ENCODE measurements around the gene PROSER1. TPM values are rescaled to one million over a fixed set of nuclear protein-coding genes. Genes with fewer than 3 reads are reported as not detected.

The PROSER1 gene
- total and polyA plus RNA-seq, 2 of the 4 experiments (the other 2 are of a cell fraction), result 2.0 to 13.4 TPM

GRCh38 chr13:39040206-39040605 is 2.3 kb upstream of the PROSER1 start:
- no peak overlapping the region for H3K4me3 ChIP-seq (ENCODE audit: insufficient read depth, low read depth, low read length)

More at GRCh38 chr13:39040206-39040605, 2.3 kb upstream of the PROSER1 start:
- H3K9me1 ChIP-seq (ENCODE audit: insufficient read depth, low read length), result no peaks in the 10 kb centered on the region; the same call in 1 of the 2 replicates
- peaks cover 2% of the 10 kb centered on the region; the same call in 1 of the 2 replicates for H4K20me1 ChIP-seq (ENCODE audit: insufficient read depth, low read length)
- no peak overlapping the region for H2AK5ac ChIP-seq (ENCODE audit: low read depth, low read length)
- no peak overlapping the region for H4K8ac ChIP-seq (ENCODE audit: low read depth in 2 of 2, low read length in 2 of 2)
- ChIA-PET POLR2A (ENCODE audit: unreplicated experiment) (no interaction called here), CTCF (no interaction called here)
- ATAC-seq (ENCODE audit: low read depth) (no peak), DNase-seq (no peak)
- H3K9ac ChIP-seq (ENCODE audit: low read depth, low read length), result no peak overlapping the region
- TF ChIP-seq CEBPB (IDR thresholded peaks at IDR 0.05; ENCODE audit: low read depth, low read length) (peak; percentile 31; the same call in 1 of the 2 replicates), MXI1 (IDR thresholded peaks at IDR 0.05; ENCODE audit: borderline replicate concordance, low read depth, low read length) (no peak)
- no peak overlapping the region for H3K27ac ChIP-seq (ENCODE audit: insufficient read depth, low read length)
- dilution Hi-C loops (cut with HindIII; ENCODE audit: low sequenced_read_pairs, unreplicated experiment) (no loop called here), in situ Hi-C loops (cut with MboI; ENCODE audit: low sequenced_read_pairs) (no loop called here), intact Hi-C loops (cut with micrococcal nuclease) (loop anchor here (10.0 kb wide), 1 partner anchor 1645 kb away; no protein-coding TSS in a partner anchor)
- no peak overlapping the region for H3K4me2 ChIP-seq (ENCODE audit: low read depth, low read length)
- no peaks in the 10 kb centered on the region for H3K27me3 ChIP-seq (ENCODE audit: control insufficient read depth, insufficient read depth, low read length)
- WGBS, 2 experiments (ENCODE audit: extremely low coverage in 2 of 2, insufficient read length in 1 of 2), result no CpG with 5 or more reads among the region's 1 CpG
- H3K14ac ChIP-seq (replicated peaks; ENCODE audit: low read depth, low read length), result no peak overlapping the region
- no peak overlapping the region for H3K23ac ChIP-seq (ENCODE audit: low read depth, low read length)
- no peak overlapping the region for H2BK120ac ChIP-seq (ENCODE audit: low read depth, low read length)
- H2BK5ac ChIP-seq (ENCODE audit: low read depth, low read length, poor library complexity, severe bottlenecking), result no peak overlapping the region
- H3K9me3 ChIP-seq (ENCODE audit: control insufficient read depth, insufficient read depth, low read length), result no peaks in the 10 kb centered on the region
- no peak overlapping the region for H2BK15ac ChIP-seq (ENCODE audit: low read depth, low read length)
- no peak overlapping the region for H4K91ac ChIP-seq (ENCODE audit: insufficient read depth, low read depth, low read length)
- peaks cover 1% of the 10 kb centered on the region; the same call in 1 of the 2 replicates for H3K4me1 ChIP-seq (ENCODE audit: control insufficient read depth, insufficient read depth, low read length)
- no peak overlapping the region for H2BK20ac ChIP-seq (ENCODE audit: low read depth, low read length)
- peaks cover 11 to 18% of the 10 kb centered on the region in 2 experiments for H3K79me1 ChIP-seq (ENCODE audit: low read depth in 1 of 2, low read length in 2 of 2)
- H2AK9ac ChIP-seq (replicated peaks; ENCODE audit: low read depth, low read length, poor library complexity), result no peak overlapping the region
- H3K56ac ChIP-seq (ENCODE audit: extremely low read depth, insufficient read depth, low read length), result no peak overlapping the region
- H3K4ac ChIP-seq (ENCODE audit: low read depth, low read length), result no peak overlapping the region
- H2AFZ ChIP-seq (replicated peaks; ENCODE audit: low read length, poor library complexity), result no peak overlapping the region
- H3K36me3 ChIP-seq (ENCODE audit: control insufficient read depth, insufficient read depth, low read length), result no peaks in the 10 kb centered on the region
- no peak overlapping the region for H3K18ac ChIP-seq (ENCODE audit: low read depth, low read length)
- no peak overlapping the region for H4K5ac ChIP-seq (ENCODE audit: low read depth, low read length)
- no TSS peak for BruUV-seq (replicated peaks)
